HG02759 (cell line): ENCODE measurements around the gene ODF2L.

Experiments used
- ATAC-seq: cut with Tn5 transposase; IDR thresholded peaks from one replicate; pipeline ENCODE4 v1.9.1; 2021; ENCODE audit warnings: mild to moderate bottlenecking, moderate library complexity; ENCODE audit not compliant: unreplicated experiment

ODF2L gene

DNA sequence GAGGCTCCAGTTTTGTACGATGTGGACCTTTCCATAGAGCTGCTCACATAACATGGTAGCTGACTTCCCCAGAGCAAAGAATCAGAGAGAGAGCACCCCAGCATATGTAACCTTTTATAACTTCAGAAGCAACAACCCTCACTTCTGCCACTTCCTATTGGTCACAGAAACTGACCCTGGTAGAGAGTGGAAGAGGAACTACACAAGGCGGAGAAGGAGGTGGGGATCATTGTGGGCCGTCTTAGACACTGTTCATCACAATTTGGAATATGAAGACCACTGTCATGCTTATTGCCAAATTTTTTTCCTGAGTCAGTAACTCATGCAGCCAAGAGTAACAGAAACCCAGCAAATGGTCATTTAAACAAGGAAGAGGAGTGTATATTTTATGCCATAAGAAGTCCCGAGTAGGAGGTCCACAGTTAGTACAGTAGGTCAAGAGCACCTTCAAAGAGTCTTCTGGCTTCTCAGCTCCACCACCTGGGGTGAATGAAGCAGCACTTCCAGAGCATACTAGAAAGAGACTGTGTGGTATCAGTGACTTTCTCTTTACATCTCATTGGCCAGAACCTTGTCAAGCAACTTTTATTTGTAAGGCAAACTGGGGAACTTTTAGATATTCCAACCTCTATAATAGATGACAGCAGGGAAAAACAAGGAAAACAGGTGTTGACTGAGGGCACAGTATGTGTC lies 71.8 kb downstream of the ODF2L start:
- ATAC-seq = no peak

DNA sequence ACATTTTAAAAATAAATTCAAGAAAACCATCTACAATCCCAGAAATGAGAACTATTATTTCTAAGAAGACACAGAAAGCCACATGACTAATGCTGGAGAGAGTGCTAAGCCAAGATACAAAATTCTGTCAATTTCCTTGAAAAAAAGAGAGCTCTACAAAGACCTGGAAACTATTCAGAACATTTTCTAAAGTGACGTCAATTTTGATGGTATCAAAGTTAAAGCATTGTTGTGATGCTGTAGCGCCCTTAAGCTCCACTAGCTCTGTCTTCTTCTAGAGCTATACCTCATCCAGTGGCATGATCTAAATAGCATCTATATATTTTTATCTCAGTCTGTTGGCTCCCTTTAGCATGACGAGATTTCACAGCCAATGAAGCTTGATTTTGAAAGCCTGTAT lies 73.9 kb downstream of the ODF2L start:
- ATAC-seq = no peak

DNA sequence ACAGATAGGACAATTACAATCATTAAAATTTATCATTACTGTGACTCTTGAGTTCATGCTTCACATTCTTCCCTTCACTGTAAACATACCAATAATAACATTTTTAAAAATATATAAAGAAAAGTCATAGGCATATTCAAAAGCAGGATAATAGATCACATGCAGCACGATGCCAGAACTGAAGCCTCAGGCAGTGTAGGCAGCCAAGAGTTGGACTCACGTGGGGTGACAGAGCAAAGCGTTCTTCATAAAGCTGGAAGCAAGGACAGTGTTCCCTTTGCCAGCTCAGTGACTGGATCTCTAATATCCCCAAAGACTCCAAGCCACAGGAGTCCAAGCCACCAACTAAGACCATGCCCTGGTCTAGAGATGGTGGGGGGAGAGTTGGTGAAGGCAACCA lies 77.7 kb downstream of the ODF2L start:
- ATAC-seq = no peak

DNA sequence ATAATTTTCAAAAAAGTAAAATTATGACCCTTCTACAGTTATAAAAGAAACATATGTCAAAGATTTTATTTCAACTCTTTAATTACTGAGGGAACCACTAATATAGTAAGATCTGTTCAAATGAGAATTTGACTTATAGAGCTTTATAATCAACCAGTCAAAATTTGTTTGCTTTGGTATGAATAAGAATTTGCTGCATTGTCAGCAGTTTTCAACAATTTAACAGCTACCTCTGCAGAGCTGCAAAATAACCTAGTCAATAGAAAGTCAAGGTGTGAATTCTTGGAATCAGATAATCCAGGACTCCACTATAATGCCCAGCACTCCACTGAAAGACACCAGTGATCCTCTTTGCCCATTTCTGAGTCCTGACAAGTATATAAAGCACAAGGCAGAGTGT lies 78.2 kb downstream of the ODF2L start:
- ATAC-seq = no peak

DNA sequence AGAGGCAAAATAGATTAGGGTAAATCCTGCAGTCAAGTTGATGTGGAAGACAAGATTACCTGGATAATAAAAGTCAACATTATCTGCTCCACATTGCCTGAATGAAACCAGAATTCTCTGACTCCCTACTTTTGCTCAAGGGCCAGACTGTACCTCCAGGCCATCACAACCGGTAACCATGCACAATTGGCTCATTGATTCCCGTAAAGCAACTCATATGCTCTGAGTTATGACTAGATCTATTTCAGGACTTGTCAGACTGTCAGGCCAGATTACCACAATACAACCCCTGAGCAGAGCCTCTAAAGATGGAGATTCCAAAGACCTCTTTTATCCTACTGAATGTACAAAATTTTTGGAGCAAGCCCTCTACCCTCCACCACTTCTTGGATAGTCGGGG lies 90.4 kb downstream of the ODF2L start:
- ATAC-seq = no peak

DNA sequence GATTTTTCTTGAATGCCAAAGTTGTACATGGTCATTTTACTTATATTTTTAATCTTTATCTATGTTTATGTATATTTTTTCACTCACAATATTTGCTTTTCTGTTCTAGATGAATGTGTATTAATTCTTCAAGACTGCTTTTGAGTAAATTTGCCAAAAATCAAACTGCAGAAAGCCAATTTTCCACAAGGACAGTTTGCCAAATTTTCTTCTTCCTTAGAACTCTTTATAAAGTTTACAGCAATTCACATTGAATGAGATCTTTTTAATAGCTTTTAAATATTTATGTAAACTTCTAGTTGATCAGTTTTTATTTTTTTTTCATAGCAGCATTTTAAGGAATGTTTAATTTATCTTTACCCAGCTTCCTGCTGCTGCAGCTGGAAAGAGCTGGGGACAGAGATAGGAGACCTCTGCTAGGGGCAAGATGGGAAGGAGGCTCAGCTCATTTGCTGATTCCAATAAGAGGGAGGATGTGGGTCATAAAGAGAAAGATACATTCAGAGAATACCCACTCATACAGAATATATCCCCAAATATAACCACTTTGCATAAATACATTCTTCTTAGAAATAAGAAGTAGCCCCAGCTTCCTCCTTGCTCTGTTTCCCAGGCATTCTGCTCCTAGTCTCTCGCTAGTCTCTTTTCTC lies 93.0 kb downstream of the ODF2L start:
- ATAC-seq = no peak
